Endothelial cell of umbilical vein (primary cell): Measurements from ENCODE around the gene ATP5F1B.

Experiments used
- EZH2 ChIP-seq: IDR thresholded peaks from 2 replicates; pipeline ENCODE4 v1.6.1; 2012; ENCODE audit warnings: borderline replicate concordance, low read depth, mild to moderate bottlenecking, moderate library complexity, low read length, inconsistent platforms; ENCODE audit not compliant: severe bottlenecking
- JUN ChIP-seq: IDR thresholded peaks from 2 replicates; pipeline ENCODE4 v1.6.1; 2011; ENCODE audit warnings: borderline replicate concordance, low read depth; ENCODE audit not compliant: insufficient read length, insufficient read depth
- MYC ChIP-seq: IDR thresholded peaks from one replicate; pipeline ENCODE4 v1.6.1; 2011; ENCODE audit warnings: mild to moderate bottlenecking, low read depth, low read length
- POLR2A ChIP-seq: IDR thresholded peaks from 2 replicates; pipeline ENCODE4 v1.6.1; 2012; ENCODE audit warnings: low read depth, mild to moderate bottlenecking, control low read depth, low read length
- TF ChIP-seq, protein P1 (sequence below), 2 donors: IDR thresholded peaks; 1 replicate in 1 of 2; 2 replicates in 1 of 2; pipeline ENCODE4 v1.5.1; 2011; ENCODE audit warnings: low read length in 2 of 2, mild to moderate bottlenecking in 2 of 2, moderate library complexity in 2 of 2, control low read depth in 1 of 2, inconsistent platforms in 1 of 2, low read depth in 1 of 2; ENCODE audit not compliant: insufficient read depth in 1 of 2; ENCODE audit errors: extremely low read depth in 1 of 2

- TF ChIP-seq EZH2 (no peak), MYC (no peak), POLR2A (no peak), JUN (no peak)
- TF ChIP-seq, protein P1, sequence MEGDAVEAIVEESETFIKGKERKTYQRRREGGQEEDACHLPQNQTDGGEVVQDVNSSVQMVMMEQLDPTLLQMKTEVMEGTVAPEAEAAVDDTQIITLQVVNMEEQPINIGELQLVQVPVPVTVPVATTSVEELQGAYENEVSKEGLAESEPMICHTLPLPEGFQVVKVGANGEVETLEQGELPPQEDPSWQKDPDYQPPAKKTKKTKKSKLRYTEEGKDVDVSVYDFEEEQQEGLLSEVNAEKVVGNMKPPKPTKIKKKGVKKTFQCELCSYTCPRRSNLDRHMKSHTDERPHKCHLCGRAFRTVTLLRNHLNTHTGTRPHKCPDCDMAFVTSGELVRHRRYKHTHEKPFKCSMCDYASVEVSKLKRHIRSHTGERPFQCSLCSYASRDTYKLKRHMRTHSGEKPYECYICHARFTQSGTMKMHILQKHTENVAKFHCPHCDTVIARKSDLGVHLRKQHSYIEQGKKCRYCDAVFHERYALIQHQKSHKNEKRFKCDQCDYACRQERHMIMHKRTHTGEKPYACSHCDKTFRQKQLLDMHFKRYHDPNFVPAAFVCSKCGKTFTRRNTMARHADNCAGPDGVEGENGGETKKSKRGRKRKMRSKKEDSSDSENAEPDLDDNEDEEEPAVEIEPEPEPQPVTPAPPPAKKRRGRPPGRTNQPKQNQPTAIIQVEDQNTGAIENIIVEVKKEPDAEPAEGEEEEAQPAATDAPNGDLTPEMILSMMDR (IDR thresholded peaks at IDR 0.05; ENCODE audit: extremely low read depth in 1 of 2, insufficient read depth in 1 of 2, low read depth in 1 of 2, low read length in 2 of 2) = peak; percentile 39 to 49
Measured at GRCh38 chr12:56590237-56590830, 55.5 kb downstream of the ATP5F1B start.
